Activated T-cell treated with anti-CD3 and anti-CD28 coated beads, Interleukin-2, amount 50 U/mL, for 48 hours (primary cell): ENCODE results near the gene ATG2A.

ENCODE experiments used
- DNase-seq, 2 experiments: peaks; one replicate each; pipeline ENCODE4 v3.0.0-alpha.2; 2020

ATG2A gene

DNA sequence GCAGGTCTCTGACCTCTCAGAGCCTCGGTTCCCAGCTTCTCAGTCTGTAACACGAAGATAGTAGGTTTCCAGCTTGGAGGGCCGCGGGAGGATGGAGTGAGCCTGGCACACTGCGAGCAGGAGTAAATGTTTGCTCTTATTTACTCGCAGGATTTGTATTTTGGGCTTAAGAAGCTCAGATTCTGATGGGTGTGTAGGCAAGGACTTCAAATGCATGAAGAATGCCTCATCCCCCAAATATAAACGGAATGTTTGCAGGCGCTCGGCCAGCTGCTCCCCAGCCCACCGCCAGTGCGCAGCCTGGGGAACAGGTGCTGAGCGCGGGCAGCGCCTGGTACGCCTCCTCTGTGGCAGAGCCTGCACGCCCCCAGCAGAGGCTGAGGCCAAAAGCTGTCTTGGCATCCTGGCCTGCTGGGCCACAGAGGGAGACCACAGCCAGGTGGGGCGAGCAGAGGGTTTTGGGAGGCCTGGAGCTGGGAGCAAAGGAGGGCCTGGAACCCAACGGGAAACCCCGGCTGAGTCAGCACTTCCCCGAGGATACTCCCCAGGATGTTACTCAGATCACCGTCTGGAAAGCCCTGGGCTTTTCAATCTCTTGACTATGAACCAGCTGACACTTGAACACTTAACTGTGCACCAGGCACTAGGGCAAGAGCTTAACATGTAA lies 48.0 kb downstream of the ATG2A start:
- DNase-seq, result peak; percentile 59 to 63

DNA sequence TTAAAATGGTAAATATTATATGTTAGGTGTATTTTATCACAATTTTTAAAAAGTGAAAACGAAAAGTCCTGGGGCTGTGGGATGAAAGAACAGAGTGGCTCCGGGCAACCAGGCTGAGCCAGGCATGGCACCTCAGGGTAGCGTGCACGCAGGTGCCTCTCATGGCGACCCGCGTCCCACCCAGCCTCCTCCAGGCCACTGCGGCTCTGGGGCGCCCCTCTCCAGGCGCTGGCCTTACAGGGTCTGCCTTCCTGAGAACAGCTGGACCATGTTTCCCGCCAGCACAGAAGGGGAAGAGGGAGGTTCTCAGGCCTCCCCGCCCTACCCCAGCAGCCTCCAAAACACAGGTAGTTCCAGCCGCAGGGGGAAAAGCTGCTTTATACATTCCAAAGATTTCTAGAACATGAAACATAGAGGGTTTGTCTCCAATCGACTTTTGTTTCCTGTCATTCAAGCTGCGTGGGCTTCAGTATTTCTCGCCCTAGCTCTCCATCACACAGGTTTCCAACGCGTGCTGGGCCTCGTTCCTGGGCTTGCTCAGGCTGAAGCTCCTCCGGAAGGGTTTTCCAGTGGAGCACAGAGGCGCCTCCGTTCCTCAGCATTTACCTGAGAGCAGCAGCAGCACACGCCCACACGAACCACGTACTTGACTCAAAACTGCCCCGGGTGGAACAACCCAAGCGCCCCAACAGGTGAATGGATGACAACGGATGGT lies 49.1 kb downstream of the ATG2A start:
- DNase-seq, result peak; percentile 49 to 57

DNA sequence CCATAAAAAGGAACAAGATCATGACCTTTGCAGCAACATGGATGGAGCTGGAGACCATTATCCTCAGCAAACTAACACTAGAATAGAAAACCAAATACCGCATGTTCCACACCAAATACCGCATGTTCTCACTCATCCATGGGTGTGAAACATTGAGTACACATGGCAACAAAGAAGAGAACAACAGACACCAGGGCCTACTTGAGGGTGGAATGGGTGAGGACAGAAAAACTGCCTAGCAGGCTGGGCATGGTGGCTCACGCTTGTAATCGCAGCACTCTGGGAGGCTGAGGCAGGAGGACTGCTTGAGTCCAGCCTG lies 50.9 kb downstream of the ATG2A start:
- no peak for DNase-seq

DNA sequence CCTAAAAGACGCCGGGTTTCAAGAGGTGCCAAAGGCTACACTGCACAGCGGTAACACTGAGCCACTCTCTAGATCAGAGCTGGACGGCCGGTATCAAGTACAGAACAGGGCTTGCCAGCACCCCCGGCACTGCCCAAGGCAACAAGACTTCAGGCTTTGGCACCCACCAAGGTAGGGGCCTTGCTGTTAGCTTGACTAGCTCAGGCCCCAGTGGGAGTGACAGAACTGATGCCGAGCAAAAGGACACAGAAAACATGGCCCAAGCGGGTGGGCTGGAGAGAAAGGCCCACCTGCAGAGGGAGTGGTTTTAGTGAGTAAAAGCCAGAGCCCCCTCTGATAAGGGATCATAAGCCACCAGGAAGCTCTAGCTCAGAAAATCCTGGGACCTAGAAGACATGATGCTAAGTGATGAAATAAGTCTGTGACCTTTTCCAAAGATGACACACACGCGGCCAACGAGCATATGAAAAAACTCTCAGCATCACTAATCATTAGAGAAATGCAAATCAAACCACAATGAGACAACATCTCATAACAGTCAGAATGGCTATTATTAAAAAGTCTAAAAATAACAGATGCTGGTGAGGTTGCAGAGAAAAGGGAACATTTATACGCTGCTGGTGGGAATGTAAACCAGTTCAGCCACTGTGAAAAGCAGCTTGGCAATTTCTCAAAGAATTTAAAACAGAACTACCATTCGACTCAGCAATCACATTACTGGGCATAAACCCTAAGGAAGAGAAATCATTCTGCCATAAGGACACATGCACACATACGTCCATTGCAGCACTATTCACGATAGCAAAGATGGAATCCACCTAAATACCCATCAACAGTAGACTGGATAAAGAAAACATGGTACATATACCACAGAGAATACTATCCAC lies 51.5 kb downstream of the ATG2A start:
- DNase-seq, result peak; percentile 68 to 69

DNA sequence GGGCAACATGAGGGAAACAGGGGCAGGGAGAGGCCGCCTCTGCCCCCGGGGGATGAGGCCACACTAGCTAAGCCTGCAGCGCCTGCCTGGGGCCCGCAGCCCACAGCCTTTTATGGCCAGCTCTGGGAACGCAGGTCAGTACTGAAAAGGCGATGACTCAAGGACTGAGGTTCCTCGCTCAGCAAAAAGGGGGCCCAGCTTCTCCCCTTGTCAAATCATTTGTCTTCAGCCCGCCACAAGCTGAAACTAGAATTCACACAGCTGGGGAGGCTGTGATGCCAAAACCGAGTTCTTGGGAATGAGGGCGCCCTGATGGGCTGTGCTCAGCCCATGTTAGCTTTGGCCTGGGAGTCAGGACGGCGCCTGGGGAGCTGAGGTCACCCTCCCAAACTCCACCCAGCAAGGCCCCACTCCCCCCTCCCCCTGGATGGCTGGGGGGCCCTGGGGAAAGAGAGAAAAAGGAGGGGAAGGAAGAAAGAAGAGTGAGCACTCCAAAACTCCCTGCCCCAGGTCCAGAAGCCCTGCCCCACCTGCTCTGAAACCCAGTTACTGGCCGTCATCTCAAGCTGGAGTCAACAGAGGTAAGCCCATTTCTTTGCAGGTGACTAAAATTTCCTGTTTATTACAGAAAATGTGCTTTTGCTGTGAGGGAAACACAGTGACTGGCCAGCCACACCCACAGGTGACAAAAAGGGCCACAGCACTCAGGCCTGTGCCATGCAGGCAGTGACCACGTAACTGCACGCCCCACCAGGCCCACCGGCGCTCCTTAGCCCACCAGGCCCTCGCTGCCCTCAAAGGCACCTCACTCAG lies 52.3 kb downstream of the ATG2A start:
- DNase-seq, result peak; percentile 83 to 85

DNA sequence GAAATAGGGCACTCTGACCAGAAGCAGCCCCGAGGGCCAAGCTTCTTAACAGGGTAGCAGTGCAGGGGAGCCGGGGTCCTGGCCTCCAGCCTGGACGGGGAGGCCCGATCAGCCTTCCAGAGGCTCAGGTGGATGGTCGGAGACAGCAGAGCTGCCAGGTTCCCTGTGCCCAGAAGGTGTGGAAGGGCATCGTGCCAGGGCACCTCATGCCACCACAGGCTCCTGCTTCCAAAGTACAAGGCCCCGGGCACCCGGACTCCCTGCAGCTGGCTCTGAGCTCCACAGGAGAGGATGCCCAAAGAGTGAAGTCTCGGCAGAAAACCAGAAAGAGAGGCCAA lies 52.9 kb downstream of the ATG2A start:
- no peak for DNase-seq

DNA sequence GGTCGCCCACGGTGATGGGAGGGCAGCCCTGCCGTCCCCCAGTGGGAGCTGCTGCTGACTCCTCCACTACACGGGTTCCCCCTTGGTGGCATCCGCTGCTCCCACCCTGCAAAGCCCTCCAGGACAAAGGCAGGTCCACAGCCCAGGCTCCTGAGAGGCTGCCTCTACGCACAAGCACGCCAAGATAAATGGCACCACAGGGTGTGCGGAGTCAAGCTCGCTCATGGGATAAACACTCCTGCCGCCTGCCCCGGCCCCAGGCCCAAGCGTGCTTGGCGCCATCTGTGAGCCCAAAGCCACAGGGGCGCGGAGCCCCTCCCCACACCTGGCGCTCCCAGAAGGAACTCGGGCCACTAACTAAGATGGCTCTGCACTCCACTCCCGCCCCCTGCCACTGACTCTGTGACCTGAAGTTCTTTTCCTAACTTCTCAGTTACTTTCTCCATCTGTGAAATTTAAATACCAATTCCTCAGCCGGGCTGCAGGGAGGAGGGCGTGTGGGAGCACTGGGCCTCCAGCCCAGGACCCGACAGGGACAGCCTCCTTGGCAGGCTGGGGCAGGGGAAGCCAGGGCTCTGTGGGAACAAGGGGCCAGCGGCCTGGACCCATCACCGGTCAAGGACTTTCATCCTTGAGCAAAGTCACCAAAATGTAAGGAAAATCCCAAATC lies 53.5 kb downstream of the ATG2A start:
- no peak for DNase-seq

DNA sequence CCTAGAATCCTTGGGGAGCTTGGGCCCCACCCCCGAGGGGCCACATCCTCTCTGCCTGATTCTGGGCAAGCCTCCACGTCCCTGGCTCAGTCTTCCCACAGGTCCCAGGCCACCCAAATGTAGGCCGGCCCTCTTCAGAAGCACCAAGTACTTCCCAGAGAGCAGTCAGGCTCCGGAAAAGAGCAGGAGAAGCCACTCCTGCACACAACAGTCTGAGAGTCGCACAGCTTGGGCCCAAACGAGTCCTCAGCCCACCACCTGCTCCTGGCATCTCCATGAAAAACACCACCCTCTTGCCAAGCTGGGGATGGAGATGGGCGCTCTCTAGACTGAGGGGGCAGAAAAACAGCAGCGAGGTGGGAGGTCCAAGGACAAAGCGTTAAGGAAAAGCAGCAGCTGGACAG lies 54.0 kb downstream of the ATG2A start:
- peak in 1 of 2 experiments; percentile 48 for DNase-seq

DNA sequence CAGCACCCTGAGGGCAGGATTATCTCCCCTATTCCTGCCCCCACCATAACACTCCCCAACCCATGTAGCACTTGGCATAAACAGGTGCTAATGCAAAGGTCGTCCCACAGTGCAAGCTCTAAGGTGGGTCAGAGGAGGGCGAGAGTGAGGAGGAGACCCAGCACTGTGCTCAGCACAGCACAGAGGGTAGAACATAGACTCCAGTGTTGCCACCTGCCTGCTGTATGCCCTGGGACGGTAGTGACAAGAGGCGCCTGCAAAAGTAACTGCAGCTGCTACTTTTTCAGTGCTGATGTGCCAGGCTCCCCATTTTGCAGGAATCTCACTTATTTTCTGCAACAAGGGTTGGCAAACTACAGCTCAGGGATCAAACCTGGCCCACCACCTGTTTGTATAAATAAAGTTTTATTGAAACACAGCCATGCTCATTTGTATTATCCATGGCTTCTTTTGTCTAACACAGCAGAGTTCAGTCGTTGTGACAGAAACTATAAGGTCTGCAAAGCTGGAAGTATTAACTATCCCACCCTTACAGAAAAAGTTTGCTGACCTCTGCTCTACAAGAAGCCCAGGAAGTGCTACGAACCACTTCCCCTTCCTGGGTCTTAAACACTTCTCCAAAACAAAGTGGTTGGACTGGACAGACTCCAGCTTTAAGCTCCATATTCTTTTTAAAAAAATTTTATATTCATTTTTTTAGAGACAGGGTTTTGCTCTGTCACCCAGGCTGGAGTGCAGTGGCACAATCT lies 55.6 kb downstream of the ATG2A start:
- peak; percentile 56 to 64 for DNase-seq

DNA sequence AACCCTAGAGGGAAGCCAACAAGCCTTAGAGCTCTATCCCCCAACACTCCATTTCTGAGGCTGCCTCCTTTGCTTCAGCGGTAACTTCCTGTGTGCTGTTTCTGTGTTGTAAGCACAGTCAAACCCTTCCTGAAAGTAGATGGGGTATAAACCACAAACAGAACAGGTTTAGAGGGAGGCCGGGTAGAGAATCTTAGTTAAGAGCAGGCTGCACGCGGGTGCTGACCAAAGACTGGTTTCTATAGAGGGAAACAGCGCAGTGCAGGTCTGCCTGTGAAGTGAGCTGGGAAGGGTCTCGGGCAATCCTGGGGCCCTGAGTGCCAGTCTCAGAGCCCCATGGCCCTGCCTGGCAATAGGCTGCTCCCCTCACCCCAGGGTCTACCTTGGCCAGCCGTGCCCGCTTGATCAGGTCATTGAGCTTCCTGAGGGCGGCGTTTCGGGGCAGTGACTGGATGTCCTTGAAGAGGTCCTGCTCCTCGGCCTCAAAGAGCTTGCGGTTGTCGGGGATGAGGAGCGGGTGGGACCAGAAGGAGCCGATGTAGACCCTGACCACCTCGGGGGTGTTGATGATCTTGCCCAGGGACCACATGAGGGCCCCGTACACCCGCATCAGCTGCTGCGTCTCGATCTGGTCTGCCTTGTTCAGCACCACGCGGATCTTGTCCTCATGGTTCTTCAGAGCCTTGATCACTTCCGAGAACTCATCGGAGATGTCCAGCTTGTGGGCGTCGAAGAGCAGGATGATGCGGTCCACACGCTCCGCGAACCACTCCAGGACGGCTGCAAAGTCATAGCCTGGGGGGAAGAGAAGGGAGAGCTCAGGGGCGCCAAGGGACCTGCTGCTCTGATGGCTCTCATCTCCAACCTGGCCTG lies 57.2 kb downstream of the ATG2A start:
- DNase-seq, result peak; percentile 77 to 83

DNA sequence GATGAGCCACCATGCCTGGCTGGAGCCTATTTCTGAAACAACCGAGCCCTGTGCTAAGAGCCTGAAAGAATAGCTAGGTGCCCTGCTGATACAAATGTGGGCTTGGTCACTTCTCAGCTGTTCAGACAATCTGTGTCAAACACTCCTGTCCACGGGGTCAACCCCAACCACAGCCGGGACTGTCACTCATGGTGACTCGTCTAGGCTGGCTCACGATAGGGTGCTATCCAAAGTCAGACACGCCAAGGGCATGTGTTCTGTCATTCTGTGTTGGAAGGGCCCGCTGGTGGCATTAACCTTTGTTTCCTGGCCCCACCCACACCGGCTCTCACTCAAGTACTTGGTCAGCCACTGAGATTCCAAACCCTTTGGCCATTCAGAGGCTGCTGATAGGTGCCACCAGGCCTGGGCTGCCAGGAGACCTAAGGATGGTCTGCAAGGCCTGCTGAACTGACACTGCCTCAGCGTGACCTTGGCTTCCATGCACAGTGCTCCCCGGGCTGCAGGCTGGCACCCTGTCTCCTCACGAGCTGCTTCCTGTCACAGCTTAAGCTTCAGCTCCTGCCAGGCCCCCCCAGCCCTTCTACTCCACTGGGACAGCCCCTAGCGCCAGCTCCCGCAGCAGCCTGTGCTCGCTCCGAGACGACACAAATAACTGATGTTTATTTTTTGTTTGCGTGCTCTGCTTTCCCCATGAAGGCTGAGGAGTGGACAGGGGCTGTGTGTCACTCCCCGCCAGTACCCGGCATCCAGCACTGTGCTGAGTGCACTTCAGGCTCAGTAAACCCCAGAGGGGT lies 58.3 kb downstream of the ATG2A start:
- DNase-seq, result peak; percentile 77 to 79

DNA sequence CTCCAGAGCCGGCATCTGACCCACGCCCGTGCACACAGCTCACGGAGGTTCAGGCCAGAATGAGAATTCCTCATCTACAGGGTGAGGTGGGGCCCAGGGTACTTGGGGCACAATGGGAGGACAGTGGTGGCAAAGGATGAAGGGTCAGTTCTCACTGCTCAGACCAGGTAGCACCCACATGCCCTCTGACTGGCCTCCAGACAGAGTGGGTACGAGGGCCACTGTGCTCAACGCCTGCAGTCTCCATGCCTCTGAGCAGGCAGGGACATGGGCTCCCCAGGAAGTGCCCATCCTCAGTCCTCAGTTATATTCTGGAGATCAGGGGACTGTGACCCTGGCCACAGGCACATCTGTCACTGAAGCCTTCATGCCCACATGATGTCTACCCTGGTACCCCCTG lies 59.5 kb downstream of the ATG2A start:
- DNase-seq, result no peak

DNA sequence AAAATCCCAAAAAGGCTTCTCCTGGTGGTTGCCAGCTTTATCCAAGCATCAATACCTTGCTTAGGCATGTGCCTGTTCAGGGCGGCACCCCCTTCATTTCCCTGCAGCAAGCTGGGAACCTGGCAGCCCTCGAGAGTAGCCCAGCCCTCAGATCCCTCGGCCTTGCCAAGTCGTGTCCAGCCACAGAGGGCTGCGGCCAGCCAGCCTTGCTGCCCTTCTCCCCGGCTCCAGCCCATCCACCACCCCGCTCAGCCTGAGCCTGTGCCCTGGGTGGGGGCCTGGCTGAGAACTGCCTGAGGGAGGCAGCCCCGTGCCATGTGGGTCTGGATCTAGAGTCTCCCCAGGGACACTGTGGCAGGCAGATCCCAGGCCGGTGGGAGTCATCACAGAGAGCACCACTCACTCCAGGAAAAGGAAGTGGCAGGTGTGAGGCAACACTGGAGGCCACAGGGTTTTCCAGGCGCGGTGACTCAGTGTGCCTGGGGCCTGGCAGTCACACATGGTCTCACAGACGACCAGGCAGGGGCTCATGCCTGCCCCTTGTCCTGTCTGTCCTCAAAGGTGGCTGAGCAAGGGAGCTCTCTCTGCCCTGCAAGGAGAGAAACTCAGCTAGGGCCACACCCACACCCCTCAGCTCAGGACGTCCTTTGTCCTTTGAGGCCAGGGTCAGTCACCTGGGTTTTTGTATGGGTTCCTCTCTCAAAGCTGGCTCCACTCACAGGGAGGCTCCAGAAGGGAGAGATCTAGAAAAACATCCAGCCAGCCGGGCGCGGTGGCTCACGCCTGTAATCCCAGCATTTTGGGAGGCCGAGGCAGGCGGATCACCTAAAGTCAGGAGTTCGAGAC lies 60.4 kb downstream of the ATG2A start:
- DNase-seq, result peak; percentile 85 to 86

DNA sequence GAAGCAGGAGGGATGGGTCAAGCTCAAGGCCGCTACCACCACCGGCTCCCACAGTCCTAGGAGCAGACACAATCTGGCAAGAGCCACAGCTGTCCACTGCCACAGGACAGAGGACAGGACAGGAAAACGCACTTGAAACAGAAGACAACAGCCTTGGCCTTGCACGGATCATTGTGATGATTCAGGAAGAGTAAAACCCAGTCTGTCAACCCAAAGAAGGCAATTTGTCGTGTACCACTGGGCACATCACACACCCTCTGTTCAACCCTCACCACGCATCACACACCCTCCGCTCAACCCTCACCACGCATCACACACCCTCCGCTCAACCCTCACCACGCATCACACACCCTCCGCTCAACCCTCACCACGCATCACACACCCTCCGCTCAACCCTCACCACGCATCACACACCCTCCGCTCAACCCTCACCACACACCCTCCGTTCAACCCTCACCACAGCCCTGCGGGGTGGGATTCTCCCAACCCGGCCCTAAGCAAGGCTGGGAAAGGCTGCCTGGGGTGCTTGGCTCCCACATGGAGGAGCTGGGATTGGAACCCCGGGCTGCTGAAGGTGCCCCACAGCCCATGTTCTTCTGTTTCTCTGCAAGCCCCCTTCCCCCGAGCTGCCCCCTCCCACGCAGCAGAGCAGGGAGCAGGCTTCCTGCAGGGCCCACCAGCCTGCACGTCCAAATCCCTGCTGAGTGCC lies 61.3 kb downstream of the ATG2A start:
- peak in 1 of 2 experiments; percentile 42 for DNase-seq

DNA sequence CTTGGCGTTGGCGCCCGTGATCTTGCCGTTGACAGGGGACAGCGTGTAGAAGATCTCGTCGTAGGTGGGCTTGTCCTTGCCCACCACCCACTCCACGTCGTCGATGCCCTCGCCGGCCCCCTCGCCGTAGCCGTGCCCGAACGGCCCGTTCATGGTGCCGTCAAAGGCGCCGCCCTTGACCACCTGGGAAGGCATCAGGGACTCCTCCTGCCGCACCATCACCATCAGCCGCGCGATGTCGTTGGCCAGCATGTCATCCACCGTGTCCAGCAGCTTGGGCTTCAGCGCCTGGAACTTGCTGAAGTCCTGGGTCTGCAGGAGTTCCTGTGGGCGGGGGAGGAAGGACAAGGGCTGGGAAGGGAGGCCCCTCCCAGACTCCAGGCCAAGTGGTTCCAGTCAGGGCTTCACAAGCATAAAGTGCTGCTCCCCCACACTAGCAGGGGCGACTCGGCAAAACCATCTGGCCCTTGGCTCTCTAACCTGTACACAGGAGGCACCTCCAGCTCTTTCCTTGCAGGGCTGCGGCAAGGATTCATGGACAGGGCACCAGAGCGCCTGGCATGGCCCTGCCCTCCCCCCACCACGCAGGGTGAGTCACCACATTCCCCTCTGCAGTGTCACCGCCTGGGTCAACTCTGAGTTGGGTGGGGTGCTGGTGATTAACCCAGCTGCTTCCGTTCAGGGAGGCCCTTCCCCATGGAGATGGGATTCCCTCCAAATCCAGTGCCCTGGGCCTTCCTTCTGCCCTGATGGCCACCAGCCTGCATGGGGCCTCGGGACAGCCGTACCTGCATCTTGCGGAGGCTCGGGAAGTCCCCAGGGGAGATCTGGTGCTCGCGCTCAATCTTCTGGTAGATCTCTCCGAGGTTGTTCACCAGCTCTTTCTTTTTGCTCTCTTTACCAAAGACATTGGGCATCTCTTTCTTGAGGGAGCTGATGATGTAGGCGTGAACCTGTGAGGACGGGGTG lies 62.2 kb downstream of the ATG2A start:
- DNase-seq, result peak; percentile 70 to 74

DNA sequence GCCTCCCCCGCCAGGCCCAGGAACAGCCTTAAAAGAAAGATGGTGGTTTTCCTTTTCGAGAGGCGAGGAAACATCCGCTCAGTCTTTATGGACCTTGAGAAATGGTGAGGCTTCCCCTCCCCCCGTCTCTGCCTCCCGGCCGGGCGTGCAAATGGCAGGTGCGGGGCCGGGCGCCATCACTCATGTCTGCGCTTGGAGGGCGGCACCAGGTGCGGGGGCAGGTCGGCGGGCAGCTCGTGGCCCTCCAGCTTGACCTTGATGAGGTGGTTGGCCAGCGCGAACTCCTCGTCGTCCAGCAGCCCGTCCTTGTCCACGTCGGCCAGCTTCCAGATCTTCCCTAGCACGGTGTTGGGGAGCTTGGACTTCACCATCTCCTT lies 62.9 kb downstream of the ATG2A start:
- DNase-seq, result no peak

DNA sequence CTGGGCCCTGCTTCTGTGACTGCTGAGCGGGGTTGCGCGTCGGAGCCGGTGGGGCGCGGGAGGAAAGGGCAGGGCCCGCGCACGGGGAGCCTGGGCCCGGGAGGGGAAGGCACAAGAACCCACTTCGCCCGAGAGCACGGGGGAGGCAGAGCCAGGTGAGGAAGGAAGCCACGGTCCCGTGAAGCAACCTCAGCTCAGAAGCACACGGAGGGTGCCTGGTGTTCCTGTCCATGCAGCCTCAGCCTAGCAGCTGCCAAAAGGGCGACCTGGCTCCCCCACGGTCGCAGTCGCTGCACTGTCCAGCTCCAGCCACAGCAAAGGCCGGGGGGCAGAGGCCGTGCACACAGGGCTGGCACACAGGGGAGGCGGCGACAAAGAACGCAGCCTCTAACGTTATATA lies 63.3 kb downstream of the ATG2A start:
- DNase-seq, result peak in 1 of 2 experiments; percentile 39
